ENCODE results near the gene GHRHR. TPM values are rescaled to one million over a fixed set of nuclear protein-coding genes. Genes with fewer than 3 reads are reported as not detected.

Gene GHRHR
- total RNA-seq, 4 donors from 2014 or later = not detected

DNA sequence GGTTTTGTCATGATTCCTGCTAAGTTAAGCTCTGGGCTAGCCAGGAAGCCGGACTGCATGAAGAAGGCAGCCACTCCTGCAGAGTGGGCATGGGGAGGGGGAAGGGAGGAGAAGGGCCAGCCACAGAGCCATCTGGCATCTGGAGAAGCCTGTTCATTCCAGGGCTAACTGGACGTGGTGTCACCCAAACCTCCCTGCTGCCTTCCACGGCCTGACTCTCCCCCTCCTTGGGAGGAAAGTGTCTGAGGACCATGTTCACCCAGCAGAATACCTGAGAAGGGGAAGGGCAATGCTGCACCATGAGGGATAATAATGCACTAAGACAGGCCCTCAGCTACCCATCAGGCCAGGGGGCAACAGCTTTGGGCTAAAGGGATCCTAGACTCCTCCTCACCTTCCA, 36.7 kb upstream of the GHRHR start:
- H3K9me3 ChIP-seq = peaks cover 0 to 9% (median 4%) of the 10 kb centered on the region in 4 donors
- no peak for TF ChIP-seq POLR2AphosphoS5 (IDR thresholded peaks at IDR 0.05)
- TF ChIP-seq POLR2A (IDR thresholded peaks at IDR 0.05; ENCODE audit: low read depth) = no peak
- TF ChIP-seq, protein P1, sequence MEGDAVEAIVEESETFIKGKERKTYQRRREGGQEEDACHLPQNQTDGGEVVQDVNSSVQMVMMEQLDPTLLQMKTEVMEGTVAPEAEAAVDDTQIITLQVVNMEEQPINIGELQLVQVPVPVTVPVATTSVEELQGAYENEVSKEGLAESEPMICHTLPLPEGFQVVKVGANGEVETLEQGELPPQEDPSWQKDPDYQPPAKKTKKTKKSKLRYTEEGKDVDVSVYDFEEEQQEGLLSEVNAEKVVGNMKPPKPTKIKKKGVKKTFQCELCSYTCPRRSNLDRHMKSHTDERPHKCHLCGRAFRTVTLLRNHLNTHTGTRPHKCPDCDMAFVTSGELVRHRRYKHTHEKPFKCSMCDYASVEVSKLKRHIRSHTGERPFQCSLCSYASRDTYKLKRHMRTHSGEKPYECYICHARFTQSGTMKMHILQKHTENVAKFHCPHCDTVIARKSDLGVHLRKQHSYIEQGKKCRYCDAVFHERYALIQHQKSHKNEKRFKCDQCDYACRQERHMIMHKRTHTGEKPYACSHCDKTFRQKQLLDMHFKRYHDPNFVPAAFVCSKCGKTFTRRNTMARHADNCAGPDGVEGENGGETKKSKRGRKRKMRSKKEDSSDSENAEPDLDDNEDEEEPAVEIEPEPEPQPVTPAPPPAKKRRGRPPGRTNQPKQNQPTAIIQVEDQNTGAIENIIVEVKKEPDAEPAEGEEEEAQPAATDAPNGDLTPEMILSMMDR (IDR thresholded peaks at IDR 0.05) = no peak
- no peak for TF ChIP-seq EP300 (IDR thresholded peaks at IDR 0.05)
- H3K4me3 ChIP-seq = no peak overlapping the region
- WGBS = 87% methylated on average over 3 of the region's 3 CpGs
- intact Hi-C loops (cut with DNase I) = loop anchor here (5.0 kb wide), 1 partner anchor 120 kb away; no protein-coding TSS in a partner anchor
- peaks cover 6 to 25% (median 18%) of the 10 kb centered on the region in 4 donors for H3K4me1 ChIP-seq
- H3K27me3 ChIP-seq = no peaks in the 10 kb centered on the region
- no peak overlapping the region for H3K27ac ChIP-seq (replicated peaks in 1 of 4)
- H3K36me3 ChIP-seq = peaks cover 37 to 58% (median 49%) of the 10 kb centered on the region in 4 donors
- no peak for DNase-seq (ENCODE audit: extremely low spot score)

GRCh38 chr7:30927559-30927958, 36.2 kb upstream of the GHRHR start:
- WGBS = 88% methylated on average over 3 of the region's 3 CpGs
- Histone ChIP-seq H3K9me3 (peaks cover 0 to 9% (median 4%) of the 10 kb centered on the region in 4 donors), H3K27ac (replicated peaks in 1 of 4) (no peak overlapping the region), H3K4me1 (peaks cover 4 to 25% (median 13%) of the 10 kb centered on the region in 4 donors), H3K4me3 (no peak overlapping the region), H3K36me3 (peaks cover 33 to 53% (median 45%) of the 10 kb centered on the region in 4 donors), H3K27me3 (no peaks in the 10 kb centered on the region)
- TF ChIP-seq POLR2AphosphoS5 (IDR thresholded peaks at IDR 0.05) = no peak
- no peak for TF ChIP-seq EP300 (IDR thresholded peaks at IDR 0.05)
- TF ChIP-seq POLR2A (IDR thresholded peaks at IDR 0.05; ENCODE audit: low read depth) = no peak
- TF ChIP-seq, protein P1 (IDR thresholded peaks at IDR 0.05) = no peak
- intact Hi-C loops (cut with DNase I) = loop anchor here (5.0 kb wide), 1 partner anchor 120 kb away; no protein-coding TSS in a partner anchor
- no peak for DNase-seq (ENCODE audit: extremely low spot score)

DNA sequence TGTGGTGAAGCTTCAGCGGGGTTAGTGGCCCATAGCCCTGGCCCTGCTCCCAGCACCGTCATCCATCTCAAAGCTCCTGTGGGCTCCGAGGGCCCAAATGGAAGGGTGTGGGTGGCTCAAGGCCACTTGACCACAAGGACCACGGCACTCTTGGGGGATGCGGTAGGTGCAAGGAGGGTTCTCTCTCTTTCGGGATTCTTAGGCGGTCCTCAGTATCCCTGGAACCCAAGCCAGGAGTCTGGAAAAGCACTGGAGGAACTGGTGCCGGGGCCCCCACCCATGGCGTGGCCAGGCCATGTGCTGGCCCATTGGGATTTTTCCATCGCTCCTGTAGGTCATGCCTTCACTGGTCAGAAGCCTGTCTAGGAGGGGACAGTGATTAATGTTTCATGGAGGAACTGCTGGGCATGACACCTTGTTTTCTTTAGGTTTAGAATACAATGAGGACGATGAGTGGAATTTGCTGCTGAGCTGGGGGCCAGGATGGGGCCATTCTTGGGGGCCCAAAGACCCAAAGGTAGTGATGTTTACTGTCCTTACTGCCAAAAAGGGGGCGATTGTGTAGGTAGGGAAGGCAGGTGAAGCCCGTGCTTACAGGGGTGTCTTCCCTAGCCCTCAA, 35.4 kb upstream of the GHRHR start:
- WGBS = over 99% methylated on average over 13 of the region's 13 CpGs
- no peaks in the 10 kb centered on the region for H3K27me3 ChIP-seq
- intact Hi-C loops (cut with DNase I) = loop anchor here (5.0 kb wide), 1 partner anchor 121 kb away; no protein-coding TSS in a partner anchor
- TF ChIP-seq, protein P1 (IDR thresholded peaks at IDR 0.05) = no peak
- TF ChIP-seq POLR2AphosphoS5 (IDR thresholded peaks at IDR 0.05) (no peak), EP300 (IDR thresholded peaks at IDR 0.05) (no peak), POLR2A (IDR thresholded peaks at IDR 0.05; ENCODE audit: low read depth) (no peak)
- H3K27ac ChIP-seq (replicated peaks in 1 of 4) = no peak overlapping the region
- peaks cover 25 to 45% (median 37%) of the 10 kb centered on the region in 4 donors for H3K36me3 ChIP-seq
- peak; percentile 78 for DNase-seq (ENCODE audit: extremely low spot score)
- H3K4me3 ChIP-seq = no peak overlapping the region
- H3K4me1 ChIP-seq = peaks cover 4 to 24% (median 12%) of the 10 kb centered on the region in 4 donors
- H3K9me3 ChIP-seq = peaks cover 0 to 9% (median 4%) of the 10 kb centered on the region in 4 donors

DNA sequence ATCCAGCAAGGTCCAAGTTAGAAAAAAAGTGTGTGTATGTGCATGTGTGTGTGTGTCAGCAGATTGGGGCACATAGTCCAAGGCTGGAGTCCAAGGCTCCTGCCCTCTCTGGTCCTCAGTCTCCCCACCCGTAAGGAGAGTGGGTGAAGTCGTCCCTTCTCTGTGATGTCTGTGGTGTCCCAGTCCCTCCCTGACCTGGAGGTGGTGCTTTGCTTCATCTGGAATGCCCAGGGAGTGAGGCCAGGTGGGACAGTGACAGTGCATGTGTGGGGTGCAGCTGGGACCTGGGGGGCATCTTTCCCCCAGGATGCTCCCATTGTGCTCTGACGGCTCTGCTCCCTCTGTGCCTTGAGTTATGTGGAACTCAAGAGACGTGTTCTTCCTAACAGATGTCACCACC, 34.1 kb upstream of the GHRHR start:
- TF ChIP-seq, protein P1 (IDR thresholded peaks at IDR 0.05) = no peak
- TF ChIP-seq EP300 (IDR thresholded peaks at IDR 0.05) (no peak), POLR2A (IDR thresholded peaks at IDR 0.05; ENCODE audit: low read depth) (no peak), POLR2AphosphoS5 (IDR thresholded peaks at IDR 0.05) (no peak)
- H3K36me3 ChIP-seq = peaks cover 12 to 32% (median 23%) of the 10 kb centered on the region in 4 donors
- no peak overlapping the region for H3K27ac ChIP-seq (replicated peaks in 1 of 4)
- peak; percentile 77 for DNase-seq (ENCODE audit: extremely low spot score)
- no peak overlapping the region for H3K4me3 ChIP-seq
- H3K9me3 ChIP-seq = peaks cover 0 to 9% (median 4%) of the 10 kb centered on the region in 4 donors
- 94% methylated on average over 2 of the region's 4 CpGs for WGBS
- H3K27me3 ChIP-seq = no peaks in the 10 kb centered on the region
- H3K4me1 ChIP-seq = peaks cover 4 to 28% (median 12%) of the 10 kb centered on the region in 4 donors
- intact Hi-C loops (cut with DNase I) = loop anchor here (5.0 kb wide), 1 partner anchor 122 kb away; no protein-coding TSS in a partner anchor

Measured in esophagus muscularis mucosa (tissue), 4 donors.